ENCODE results near the gene PIK3R2.

GRCh38 chr19:18113827-18114226 lies 39.1 kb upstream of the PIK3R2 start:
- TF ChIP-seq, protein P1, sequence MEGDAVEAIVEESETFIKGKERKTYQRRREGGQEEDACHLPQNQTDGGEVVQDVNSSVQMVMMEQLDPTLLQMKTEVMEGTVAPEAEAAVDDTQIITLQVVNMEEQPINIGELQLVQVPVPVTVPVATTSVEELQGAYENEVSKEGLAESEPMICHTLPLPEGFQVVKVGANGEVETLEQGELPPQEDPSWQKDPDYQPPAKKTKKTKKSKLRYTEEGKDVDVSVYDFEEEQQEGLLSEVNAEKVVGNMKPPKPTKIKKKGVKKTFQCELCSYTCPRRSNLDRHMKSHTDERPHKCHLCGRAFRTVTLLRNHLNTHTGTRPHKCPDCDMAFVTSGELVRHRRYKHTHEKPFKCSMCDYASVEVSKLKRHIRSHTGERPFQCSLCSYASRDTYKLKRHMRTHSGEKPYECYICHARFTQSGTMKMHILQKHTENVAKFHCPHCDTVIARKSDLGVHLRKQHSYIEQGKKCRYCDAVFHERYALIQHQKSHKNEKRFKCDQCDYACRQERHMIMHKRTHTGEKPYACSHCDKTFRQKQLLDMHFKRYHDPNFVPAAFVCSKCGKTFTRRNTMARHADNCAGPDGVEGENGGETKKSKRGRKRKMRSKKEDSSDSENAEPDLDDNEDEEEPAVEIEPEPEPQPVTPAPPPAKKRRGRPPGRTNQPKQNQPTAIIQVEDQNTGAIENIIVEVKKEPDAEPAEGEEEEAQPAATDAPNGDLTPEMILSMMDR (IDR thresholded peaks at IDR 0.05), result no peak
- TF ChIP-seq POLR2A (IDR thresholded peaks at IDR 0.05), result no peak
